GM10847 (cell line): ENCODE data around the gene LRP1B.

Experiments
- POLR2A ChIP-seq: IDR thresholded peaks from 2 replicates; pipeline ENCODE4 v1.6.1; 2011; ENCODE audit not compliant: insufficient read length; ENCODE audit errors: extremely low read depth

Gene LRP1B

DNA sequence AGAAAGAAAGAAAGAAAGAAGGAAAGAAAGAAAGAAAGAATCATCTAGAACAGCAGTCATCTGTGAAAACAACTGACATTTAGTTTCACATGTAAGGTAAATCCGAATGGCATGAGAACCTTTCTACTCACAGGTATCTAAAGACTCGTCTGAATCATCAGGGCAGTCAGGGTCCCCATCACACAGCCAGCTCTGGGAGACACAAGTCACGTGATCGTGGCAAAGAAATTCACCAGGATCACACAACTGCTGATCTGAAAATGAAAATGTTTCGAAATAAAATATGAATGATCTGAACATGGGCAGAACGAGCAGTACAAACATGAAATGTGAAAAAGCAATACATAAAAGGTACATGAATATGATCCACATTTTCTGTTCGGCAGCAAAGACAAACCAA is 320.7 kb downstream of the LRP1B start:
- no peak for TF ChIP-seq POLR2A

DNA sequence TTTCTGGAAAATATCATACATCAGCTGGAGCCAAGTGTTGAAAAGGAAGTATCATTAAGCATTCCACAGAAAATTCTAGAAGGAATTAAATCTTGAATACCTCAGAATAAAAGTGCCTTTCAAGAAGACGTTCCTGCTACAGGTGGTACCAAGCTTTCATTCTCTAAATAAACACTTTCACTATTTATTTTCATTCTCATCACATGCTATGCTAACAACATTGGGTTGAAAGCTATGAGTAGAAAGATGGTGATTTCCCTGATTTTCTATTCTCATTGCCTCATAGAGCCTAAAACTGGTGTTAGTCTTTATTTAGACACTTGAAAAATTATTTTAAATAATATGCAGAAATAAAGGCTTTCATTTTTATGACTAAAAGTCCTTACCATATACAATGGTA is 324.7 kb downstream of the LRP1B start:
- TF ChIP-seq POLR2A, result no peak

DNA sequence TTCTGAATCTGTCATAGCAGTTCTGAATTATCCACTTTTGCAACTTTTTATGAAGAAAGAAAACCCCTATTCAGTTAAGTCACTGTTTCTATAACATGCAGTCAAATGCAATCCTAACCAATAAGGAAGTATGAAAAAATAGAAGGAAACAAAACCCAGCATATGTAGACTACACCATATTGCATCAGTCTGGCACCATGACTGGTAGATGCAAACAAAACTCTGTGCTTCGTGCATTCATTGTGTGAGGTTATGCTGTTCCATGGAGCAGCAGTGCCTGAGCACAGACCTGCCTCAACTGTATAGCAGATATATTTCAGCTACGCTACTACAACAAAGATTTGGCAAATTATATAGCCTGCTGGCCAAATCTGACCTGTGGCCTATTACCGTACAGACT is 325.5 kb downstream of the LRP1B start:
- no peak for TF ChIP-seq POLR2A

DNA sequence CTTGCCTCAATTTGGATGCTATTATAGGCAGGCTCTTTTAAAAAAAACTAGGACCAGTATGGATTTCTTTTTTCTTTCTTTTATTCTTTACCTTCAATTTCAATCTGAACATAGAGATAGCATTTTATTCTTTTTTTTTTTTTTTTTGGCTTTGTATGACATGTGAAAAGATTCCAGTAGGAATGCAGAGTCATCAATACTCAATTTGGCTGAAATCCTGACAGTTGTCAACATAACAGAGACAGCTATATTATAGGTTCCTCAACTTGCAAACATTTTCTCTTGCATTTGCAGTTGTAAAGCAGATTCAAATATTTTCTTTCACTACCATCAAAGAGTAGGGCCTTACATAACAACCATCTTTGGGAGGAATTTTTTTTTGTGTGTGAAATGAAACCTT is 334.4 kb downstream of the LRP1B start:
- no peak for TF ChIP-seq POLR2A

DNA sequence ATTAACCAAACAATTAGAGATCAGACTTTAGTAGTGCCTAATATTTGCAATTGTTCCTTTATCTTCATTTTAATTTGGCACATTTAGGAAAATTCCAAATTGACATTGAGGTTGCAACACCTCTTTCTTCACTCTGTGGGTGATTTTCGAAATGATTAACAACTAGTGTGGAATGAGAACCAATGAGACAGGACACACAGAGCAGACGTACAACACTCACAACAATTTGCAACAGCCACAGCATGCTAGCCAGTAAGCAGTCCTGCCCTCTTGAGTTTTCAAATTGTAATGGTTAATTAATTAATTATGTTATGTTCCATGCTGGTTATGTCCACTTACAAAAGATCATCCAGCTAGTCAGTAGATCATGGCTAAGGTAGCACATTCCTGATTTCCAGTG is 339.3 kb downstream of the LRP1B start:
- TF ChIP-seq POLR2A, result no peak

DNA sequence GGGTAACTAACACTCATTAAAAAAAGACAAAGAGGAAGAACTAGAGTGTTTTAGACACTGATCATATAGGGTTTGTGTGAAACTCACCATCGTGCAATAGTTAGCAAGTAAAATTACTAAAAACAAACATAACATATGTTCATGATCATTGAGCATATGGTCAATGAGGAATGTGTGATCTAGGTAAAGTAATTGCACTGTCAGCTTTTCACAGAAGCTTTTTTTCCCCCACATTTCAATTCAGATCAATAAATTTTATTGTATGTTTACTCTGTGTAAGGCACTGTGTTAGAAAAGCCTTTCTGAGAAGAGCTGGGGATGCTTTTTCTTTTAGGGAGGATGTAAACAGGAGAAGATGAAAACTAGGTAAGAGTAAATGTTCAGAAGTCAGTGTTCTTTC is 348.2 kb downstream of the LRP1B start:
- TF ChIP-seq POLR2A, result no peak

DNA sequence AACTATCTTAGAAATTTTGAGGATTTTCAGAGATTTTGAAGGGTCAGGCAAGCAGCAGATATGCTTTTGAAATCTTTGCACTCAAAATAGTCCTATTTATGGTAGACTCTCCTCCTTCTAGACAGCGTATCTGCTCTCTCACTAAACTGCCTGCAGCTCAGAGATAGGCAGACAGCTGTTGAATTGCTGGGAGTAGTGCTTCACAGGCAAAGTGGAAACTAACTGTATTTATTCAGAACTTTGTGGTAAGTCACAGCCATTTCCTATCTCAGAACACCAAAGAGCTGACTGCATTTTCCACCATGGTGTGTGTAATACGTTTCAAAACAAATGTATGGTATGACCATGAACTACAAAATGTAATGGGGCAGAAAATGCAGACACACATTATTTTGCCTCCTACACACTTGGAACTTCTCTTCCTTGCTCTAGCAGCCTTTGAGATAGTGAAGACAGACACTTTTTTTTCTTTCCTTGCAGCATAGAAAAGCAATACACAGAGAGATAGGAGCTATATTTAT is 352.4 kb downstream of the LRP1B start:
- TF ChIP-seq POLR2A, result no peak

DNA sequence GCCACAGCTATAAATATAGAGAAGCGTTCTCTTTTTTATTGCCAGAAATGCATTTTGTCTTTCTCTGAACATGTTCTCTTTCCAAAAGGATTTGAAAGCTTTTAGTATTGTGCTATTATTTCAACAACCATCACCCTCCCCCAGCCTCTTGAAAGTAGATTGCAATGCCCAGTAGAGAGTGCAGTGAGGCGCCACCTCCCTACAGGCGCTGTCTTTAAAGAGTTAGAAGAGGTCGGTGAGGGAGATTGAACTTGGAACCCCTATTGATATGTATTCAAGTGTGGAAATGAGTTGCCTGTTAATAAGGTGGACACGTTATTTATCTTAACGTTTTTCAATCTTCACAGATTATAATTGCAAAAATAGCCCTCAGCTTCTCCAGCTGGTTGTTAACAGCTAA is 360.3 kb downstream of the LRP1B start:
- TF ChIP-seq POLR2A, result no peak

DNA sequence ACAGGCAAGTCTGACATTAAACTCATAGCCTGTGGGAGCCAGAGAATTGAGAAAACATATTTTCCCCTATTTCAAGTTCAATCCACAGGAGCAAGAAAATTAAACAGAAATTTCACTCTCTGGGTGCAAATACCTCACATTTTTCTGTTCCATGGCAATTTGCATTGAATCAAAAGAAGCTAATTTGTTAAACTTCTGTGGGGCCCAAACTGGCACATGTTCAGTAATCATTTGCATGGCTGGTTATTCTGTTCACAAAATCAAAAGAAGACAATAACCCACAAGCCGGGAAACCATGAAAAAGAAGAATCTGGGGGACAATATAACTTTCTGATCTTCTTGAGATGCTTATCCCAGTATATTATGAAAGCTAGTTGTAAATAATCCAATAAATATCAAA is 363.1 kb downstream of the LRP1B start:
- no peak for TF ChIP-seq POLR2A

DNA sequence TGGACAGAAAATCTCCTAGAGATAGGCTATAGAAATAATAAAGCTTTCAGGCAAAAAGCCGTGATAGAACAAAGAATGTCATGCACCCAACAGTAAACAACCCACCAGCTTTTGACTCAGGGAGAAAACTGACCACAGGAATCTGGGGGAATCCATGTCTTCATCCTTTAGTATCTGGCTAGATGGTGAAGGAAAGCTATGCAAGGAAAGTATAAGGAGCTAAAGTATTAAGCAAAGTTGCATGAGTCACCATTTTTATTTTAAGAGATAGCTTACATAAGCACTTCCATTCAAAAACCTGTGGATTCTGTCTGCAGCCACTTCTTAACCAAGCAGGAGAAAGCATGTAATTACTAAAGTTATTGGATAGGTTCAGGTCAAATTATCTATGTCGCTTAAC is 363.8 kb downstream of the LRP1B start:
- TF ChIP-seq POLR2A, result no peak

DNA sequence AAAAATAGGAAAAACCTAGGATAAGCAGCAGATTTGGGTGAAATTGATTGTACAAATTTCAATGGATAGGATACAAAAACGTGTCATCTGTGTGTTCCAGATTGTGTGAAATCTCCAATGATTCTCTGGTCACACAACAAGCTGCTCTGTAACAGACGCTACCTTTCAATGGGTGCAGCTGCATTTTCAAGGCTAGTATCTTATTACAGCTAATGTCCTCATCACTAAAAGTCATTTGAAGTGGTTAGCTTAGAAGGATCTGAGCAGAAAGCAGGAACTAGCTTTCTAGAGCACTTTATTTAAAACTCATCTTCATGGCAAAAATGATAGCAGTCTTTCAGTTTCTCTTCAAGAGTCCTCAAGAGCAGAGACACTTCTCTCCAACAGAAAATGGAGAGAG is 364.6 kb downstream of the LRP1B start:
- TF ChIP-seq POLR2A, result no peak

DNA sequence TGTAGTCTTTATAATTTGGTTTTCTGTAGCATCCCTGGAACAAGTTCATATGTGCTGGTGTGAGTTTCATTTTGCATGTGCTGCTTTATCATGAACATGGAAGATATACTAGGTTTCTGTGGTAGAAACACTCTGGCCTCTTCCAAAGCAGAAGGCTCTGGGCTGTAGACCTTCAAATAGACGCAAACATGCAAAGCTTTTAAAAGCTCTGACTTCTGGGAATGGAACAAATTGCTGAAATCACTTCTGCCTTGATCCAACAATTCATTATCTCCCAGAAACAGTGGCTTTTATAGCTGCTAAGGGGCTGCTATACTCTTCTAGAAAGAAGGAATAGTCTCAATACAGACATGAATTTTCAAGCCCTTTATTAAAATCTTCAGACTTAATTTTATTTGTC is 382.2 kb downstream of the LRP1B start:
- no peak for TF ChIP-seq POLR2A

DNA sequence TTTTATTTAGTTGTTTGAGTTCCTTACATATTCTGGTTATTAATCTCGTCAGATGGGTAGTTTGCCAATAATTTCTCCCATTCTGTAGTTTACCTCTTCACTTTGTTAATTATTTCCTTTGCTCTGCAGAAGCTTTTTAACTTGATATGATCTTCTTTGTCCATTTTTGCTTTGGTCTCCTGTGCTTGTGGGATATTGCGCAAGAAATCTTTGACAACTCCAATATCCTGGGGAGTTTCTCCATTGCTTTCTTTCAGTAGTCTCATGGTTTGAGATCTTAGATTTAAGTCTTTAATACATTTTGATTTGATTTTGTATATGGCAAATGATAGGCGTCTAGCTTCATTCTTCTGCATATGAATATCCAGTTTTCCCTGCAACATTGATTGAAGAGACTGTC is 389.2 kb downstream of the LRP1B start:
- TF ChIP-seq POLR2A, result no peak

DNA sequence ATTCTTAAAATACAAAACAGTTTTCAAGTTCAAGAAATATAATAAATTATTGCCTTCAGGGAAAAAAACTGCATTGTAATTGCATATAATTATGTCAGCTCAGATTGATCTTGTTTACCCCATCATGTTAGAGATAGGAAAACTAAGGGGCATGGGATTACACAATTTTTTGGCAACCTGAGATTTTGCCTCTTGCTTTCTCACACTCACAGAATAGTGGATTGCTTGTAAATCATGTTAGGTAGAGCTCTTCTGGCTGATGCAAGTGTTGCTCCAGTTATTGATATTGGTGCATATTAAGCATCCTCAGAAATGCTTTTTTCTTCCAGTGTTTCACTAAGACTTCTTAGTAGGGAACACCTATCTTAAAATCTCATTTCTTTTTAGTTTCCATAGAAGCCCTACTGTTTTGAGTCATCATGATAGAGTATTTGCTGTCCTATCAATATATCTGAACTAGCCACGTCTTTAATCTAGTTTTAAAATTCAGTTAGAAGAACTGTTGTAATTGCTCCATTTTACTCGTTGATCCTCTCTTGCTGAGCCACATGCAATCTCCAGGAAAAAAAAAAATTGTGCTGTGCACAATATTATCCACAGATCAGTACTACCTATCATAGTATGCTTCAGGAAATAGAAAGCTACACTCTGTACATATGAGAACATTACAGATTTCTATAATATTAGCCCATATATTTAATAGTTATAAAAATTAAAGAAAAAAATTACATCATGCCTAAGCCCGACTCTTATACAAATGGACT is 393.1 kb downstream of the LRP1B start:
- TF ChIP-seq POLR2A, result no peak

DNA sequence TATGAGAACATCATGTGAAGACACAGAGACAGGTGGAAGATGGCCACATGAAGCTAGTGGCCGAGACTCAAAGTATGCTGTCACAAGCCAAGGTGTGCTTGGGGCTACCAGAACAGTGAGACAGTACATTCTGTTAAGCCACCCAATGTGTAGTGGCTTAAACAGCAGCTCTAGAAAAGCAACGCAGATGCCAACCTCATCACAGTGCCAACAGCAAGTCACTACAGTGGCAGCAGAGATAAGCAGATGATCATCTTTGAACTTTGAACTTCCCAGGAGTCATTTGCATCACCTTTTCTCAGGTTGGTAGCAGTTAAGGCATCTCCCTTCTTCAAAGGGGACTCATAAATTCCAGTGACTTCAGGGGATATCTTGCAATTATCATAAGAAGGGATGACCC is 394.4 kb downstream of the LRP1B start:
- no peak for TF ChIP-seq POLR2A

DNA sequence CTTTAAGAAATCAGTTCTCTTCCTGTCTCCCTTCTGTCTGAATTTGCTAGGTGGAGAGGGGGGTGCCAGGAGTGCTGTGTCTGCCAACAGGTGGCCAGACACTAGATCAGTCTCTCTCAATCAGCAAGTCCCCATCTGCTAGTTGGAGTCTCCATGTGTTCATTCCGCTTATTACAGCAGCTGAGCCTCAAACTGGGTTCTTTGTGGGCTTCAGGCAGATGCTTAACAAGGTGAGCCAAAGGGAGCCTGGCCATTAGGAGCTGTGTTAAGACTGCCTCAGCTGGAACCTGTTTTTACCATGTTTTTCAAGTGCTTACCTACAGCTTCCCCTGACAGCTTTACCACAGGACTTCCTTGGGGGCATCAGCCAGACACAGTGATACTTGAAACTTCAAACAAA is 401.9 kb downstream of the LRP1B start:
- TF ChIP-seq POLR2A, result no peak

DNA sequence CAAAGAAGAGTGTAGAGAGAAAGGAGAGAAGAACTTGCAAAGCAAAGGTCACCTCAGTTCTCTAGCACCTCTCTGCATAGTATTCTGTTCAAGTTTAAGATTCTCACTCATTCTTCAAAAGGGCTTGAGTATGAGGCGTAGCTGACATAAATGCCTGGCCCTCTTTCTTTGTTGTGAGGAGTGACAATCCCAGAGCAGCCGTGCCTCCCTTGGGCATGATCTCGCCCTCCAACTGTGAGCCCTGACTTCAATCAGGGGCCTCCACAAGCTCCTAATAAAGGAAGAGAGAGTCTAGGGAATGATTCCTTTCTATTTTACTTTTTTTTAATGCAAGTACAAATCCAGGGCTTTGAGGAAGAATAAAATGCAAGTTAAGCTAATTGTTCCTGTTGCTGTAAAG is 402.7 kb downstream of the LRP1B start:
- TF ChIP-seq POLR2A, result no peak
